ENCODE results near the gene HSPA9.

Gene HSPA9

DNA sequence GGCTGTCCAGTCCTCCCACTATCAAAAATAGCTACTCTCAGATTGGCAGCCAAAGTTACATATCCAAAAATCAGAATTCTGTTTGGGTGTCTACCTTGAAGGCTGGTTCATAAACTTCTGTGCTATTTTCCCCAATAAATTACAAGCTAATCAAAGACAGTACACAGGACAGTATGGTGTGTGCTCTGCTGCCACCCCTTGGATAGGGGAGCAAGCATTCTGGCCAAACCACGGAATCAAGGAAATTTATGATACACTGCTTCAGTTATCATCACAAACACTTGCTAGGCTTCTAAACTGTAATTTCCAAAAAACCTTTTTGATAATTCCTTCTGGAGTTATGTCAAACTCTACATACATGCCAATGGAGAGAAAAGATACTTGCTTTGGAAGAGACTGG is 48.0 kb downstream of the HSPA9 start:
- TF ChIP-seq, protein P1, sequence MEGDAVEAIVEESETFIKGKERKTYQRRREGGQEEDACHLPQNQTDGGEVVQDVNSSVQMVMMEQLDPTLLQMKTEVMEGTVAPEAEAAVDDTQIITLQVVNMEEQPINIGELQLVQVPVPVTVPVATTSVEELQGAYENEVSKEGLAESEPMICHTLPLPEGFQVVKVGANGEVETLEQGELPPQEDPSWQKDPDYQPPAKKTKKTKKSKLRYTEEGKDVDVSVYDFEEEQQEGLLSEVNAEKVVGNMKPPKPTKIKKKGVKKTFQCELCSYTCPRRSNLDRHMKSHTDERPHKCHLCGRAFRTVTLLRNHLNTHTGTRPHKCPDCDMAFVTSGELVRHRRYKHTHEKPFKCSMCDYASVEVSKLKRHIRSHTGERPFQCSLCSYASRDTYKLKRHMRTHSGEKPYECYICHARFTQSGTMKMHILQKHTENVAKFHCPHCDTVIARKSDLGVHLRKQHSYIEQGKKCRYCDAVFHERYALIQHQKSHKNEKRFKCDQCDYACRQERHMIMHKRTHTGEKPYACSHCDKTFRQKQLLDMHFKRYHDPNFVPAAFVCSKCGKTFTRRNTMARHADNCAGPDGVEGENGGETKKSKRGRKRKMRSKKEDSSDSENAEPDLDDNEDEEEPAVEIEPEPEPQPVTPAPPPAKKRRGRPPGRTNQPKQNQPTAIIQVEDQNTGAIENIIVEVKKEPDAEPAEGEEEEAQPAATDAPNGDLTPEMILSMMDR (IDR thresholded peaks at IDR 0.05; ENCODE audit: control insufficient read depth, insufficient read depth, low read depth, low read length, missing control alignments) = peak; percentile 32
- DNase-seq (ENCODE audit: low read depth) = no peak
- H3K4me3 ChIP-seq (ENCODE audit: control insufficient read depth, low read depth, low read length) = no peak overlapping the region

DNA sequence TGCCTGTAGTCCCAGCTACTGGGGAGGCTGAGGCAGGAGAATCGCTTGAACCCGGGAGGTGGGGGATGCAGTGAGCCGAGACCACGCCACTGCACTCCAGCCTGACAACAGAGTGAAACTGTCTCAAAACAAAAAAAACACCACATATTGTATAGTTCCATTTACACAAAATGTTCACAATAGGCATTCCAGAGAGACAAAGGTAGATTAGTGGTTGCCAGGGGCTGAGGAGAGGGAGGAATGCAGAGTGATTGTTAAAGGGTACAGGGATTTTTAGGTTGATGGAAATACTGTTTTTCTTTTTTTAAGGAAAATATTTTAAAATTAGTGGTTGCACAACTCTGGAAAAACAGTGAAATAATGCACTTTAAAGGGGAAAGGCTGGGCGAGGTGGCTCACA is 51.8 kb downstream of the HSPA9 start:
- TF ChIP-seq, protein P1 (IDR thresholded peaks at IDR 0.05; ENCODE audit: control insufficient read depth, insufficient read depth, low read depth, low read length, missing control alignments) = no peak
- H3K4me3 ChIP-seq (ENCODE audit: control insufficient read depth, low read depth, low read length) = no peak overlapping the region
- DNase-seq (ENCODE audit: low read depth) = no peak

DNA sequence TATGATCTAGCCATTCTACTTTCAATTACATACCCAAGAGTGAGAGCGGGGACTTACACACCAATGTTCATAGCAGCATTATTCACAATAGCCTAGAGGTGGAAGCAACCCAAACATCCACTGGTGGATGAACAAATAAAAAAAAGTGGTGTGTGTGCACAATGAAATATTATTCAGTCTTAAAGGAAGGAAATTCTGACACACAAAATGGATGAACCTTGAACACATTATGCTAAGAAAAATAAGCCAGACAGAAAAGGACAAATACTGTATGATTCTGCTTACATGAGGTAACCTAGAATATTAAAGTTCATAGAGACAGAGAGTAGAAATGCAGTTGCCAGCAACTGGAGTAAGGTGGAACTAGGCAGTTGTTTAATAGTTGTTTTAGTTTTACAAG is 54.2 kb downstream of the HSPA9 start:
- TF ChIP-seq, protein P1 (IDR thresholded peaks at IDR 0.05; ENCODE audit: control insufficient read depth, insufficient read depth, low read depth, low read length, missing control alignments) = no peak
- no peak for DNase-seq (ENCODE audit: low read depth)
- H3K4me3 ChIP-seq (ENCODE audit: control insufficient read depth, low read depth, low read length) = no peak overlapping the region

DNA sequence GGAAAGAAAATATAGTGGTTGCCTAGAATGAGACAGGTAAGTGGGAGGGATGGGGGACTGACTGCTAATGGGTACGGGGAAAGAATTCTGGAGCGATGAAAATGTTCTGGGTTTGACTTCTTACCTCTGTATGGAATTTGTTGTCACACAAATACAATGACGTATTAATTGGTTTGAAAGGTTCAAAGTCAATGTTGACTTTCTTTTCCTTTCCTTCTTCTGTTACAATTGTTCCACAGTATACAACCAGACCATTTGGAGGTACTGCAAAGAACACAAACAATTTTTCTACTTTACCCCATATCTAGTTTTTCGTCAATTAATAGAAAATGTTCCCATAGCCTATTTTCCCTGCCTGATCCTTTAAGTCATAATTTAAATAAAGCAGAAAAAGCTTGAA is 57.8 kb downstream of the HSPA9 start:
- no peak overlapping the region for H3K4me3 ChIP-seq (ENCODE audit: control insufficient read depth, low read depth, low read length)
- TF ChIP-seq, protein P1 (IDR thresholded peaks at IDR 0.05; ENCODE audit: control insufficient read depth, insufficient read depth, low read depth, low read length, missing control alignments) = no peak
- DNase-seq (ENCODE audit: low read depth) = no peak

DNA sequence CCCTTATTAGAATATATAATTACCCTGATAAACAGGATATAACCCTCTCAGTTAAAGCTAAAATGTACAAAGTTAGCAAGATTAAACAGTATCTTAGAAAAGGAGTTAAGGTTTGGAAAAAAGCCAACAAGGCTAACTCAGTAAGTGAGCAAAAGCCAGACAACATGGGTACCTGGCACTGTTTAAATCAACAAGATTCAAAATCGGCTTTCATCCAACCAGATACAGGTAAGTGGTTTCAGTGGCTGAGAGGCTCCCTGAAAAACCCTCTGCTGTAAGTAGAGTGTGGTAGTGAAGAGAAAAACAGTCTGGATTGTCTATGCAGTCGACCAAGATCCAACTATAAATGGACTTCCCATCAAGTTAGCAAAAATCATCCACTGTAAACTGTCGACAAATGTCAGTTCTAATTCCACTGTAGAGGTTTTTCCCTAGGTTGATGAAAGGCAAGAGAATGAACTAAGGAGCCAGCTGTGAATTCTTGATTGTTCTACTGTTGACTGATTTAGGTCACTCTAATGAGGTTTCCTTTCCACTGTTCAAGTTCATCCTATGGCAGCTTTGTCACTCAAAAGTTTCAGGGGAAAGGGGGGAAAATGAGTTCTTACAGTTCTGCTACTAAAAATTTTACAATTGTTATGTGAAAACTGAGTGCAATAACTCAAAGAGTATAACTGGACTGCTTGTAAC is 59.5 kb downstream of the HSPA9 start:
- DNase-seq (ENCODE audit: low read depth) = no peak
- H3K4me3 ChIP-seq (ENCODE audit: control insufficient read depth, low read depth, low read length) = no peak overlapping the region
- TF ChIP-seq, protein P1 (IDR thresholded peaks at IDR 0.05; ENCODE audit: control insufficient read depth, insufficient read depth, low read depth, low read length, missing control alignments) = no peak

DNA sequence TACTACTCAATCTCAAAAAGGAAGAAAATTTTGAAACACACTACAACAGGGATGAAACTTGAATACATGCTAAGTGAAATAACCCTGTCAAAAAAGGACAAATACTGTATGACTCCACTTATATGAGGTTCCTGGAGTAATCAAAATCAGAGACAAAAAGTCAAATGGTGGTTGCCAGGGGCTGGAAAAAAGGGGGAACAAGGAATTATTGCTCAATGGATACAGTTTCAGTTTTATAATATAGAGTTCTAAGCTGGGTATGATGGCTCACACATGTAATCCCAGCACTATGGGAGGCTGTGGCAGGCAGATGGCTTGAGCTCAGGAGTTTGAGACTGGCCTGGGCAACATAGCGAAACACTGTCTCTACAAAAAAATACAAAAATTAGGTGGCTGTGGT is 61.2 kb downstream of the HSPA9 start:
- DNase-seq (ENCODE audit: low read depth) = no peak
- TF ChIP-seq, protein P1 (IDR thresholded peaks at IDR 0.05; ENCODE audit: control insufficient read depth, insufficient read depth, low read depth, low read length, missing control alignments) = no peak
- no peak overlapping the region for H3K4me3 ChIP-seq (ENCODE audit: control insufficient read depth, low read depth, low read length)

Measured in AG09309 (cell line).